NCI-H345 (cell line): ENCODE data around the gene BEST3.
"Not testable (repeated sequence)": the region's sequence is repeated elsewhere in the genome, so short reads cannot be mapped to it uniquely, and the experiment has no call there.

Source experiments
- DNase-seq: peaks from one replicate; lab custom pipeline; 2025; lab: John Stamatoyannopoulos, UW

BEST3 gene

GRCh38 chr12:69648476-69648875 lies 50.6 kb downstream of the BEST3 start:
- no peak for DNase-seq

GRCh38 chr12:69647178-69647577 lies 51.9 kb downstream of the BEST3 start:
- no peak for DNase-seq

GRCh38 chr12:69645031-69645430 lies 54.1 kb downstream of the BEST3 start:
- DNase-seq, result no peak

DNA sequence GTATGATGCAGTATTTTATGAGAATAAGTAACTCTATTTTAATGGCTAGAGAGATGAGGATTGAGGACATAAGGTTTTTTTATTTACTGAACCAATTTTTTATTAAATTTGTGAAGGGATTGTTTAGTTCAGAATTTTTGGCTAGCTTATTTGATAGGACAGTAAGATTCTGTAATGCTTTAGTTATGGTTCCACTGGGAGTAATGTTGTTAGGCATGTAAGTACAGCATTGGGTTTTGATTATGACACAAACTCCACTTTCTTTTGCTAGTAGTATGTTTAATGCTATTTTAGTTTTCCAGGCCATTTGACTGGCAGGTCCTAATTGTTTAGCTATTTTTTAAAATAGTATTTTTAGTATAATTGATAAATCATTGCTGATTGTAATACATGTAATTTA lies 54.6 kb downstream of the BEST3 start:
- DNase-seq, result no peak

GRCh38 chr12:69642531-69642930 lies 56.6 kb downstream of the BEST3 start:
- no peak for DNase-seq

GRCh38 chr12:69641546-69641945 lies 57.6 kb downstream of the BEST3 start:
- DNase-seq, result no peak

GRCh38 chr12:69639400-69640016 lies 59.6 kb downstream of the BEST3 start:
- DNase-seq, result peak; percentile 52

GRCh38 chr12:69633061-69633460 lies 66.0 kb downstream of the BEST3 start:
- DNase-seq, result no peak

DNA sequence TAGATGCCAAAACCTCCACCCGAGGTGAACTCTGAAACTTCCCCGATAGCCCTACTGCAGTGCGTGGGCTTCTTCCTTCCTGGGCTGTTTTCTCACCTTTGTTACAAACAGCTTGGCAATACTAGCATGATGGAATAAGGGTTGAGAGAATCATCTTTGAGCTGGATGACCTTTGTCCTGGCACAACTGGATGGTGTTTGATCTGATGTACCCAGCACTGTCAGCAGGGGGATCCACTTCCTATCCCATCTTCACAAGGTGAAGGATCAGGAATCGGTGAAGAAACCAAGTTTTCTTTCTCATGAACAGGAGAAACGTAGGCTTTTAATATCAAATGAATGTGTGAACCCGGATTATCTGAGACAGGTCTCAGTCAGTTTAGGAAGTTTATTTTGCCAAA lies 68.9 kb downstream of the BEST3 start:
- DNase-seq, result no peak

DNA sequence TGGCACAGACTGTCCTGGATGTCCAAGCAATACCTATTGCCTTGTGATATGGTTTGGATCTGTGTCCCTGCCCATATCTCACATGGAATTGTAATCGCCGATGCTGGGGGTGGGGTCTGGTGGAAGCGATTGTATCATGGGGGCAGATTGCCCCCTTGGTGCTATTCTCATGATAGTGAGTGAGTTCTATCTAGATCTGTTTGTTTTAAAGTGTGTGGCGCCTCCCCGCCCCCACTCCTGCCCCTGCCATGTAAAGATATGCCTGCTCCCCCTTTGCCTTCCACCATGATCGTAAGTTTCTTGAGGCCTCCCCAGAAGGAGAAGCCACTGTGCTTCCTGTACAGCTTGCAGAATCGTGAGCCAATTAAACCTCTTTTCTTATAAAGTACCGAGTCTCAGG lies 71.6 kb downstream of the BEST3 start:
- no peak for DNase-seq

- peak; percentile 95 for DNase-seq
These were observed 75.1 kb downstream of the BEST3 start for GRCh38 chr12:69623970-69624369.

DNA sequence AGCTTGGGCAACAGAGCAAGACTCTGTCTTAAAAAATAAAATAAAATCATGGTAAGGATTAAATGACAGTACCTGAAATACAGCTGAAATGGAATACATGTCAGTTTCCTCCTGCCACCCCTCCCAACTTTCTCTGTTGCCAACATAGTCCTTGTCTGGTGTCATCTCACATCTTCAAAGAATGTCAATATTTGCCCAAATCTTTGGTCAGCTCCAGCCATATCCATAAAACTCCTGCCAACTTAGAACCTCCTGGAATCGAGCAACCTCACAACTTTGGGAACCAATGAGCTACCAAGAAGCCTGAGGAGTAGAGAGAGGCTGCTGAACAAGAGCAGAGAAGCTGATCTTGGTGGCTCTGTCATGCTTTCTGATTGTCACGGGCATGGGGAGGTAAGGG lies 77.6 kb downstream of the BEST3 start:
- DNase-seq, result no peak

GRCh38 chr12:69620921-69621320 lies 78.2 kb downstream of the BEST3 start:
- no peak for DNase-seq

DNA sequence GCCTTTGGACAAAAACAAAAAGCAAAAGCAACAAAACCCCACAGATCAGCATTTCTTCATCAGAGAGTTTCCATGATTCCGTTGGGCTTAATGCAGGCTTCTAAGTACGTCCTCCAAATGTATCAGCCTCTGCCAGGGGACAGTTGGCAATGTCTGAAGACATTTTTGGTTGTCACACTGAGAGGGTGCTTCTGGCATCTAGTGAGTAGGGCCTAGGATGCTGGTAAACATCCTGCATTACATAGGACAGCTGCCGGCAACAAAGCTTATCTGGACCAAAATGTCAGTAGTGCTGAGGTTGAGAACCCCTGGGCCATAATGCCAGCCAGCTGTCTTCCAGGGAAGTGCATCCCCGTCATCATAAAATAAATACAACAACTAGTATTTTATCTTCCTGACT lies 79.0 kb downstream of the BEST3 start:
- DNase-seq, result no peak

GRCh38 chr12:69619050-69619449 lies 80.1 kb downstream of the BEST3 start:
- no peak for DNase-seq

DNA sequence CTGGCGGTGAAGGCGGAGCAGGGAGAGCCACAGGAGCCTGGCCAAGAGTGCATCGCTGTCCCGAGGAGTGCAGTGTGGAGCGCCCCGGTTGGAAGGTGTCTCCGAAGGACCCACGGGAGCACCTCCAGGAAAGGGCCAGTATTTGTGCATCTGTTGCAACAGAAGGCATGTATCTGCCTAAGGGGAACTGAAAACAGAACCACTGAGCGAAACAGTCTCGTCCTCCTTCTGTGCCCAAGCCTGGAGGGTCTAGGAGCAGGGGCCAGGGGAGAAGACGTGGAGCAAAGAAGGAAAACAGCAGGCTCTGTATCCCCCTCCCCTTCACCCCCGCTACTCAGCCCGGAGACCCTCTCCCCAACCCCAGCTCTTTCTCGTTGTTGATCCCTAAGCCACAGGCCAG lies 83.1 kb downstream of the BEST3 start:
- no peak for DNase-seq

DNA sequence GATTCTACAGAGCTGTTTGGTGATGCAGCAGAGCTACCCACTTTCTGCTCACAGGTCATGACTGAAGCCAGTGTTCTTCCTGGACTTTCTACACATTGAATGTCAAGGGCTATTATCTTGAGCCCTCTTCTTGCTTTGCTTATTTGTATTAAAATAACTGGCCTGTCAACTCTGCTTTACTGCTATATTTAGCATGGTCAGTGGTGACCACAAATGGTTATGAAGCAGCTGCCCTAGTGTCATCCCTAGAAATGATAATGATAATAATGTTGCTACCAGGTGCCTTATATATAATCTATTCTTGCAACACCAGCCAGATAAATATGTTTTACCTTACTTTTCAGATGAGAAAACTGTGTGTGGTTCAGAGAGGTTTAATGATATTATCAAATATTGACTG lies 85.8 kb downstream of the BEST3 start:
- no peak for DNase-seq

GRCh38 chr12:69610729-69611128 lies 88.4 kb downstream of the BEST3 start, which contains the start of gene LRRC10:
Gene LRRC10, minus strand, starts transcription at chr12:69610907. Its CDS starts 69 bp downstream, at chr12:69610838.
- DNase-seq, result no peak

- no peak for DNase-seq
These were observed 89.0 kb downstream of the BEST3 start for GRCh38 chr12:69610126-69610525.

DNA sequence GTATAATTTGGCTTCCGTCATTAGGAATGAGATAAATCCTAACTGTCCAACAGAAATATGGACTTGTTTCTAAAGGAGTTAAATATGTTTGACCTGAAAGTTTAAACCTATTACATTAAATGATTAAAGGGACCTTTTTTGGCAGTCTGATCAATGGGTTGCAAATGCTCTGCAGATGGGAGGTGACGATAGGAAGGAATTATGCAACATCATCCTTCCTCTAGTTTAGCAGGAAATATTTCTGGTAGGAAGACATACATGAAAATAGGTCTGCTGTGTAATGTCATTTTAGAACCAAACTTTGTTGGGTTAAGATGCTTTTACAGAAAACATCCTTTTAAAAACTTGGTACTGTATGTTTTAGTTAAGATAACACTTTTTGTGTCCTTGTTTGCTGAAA lies 91.0 kb downstream of the BEST3 start:
- no peak for DNase-seq

GRCh38 chr12:69604275-69604674 lies 94.8 kb downstream of the BEST3 start:
- not testable (repeated sequence) for DNase-seq
